H9 (cell line): ENCODE measurements around the gene DMAP1. TPM values are rescaled to one million over a fixed set of nuclear protein-coding genes. Genes with fewer than 3 reads are reported as not detected.

Experiments used
- DNase-seq: peaks from one replicate; pipeline ENCODE4 v3.0.0-alpha.2; 2017
- H2AFZ ChIP-seq: one replicate; pipeline ENCODE4 v1.6.1; 2013; ENCODE audit warnings: mild to moderate bottlenecking, low read length, control low read depth, moderate library complexity
- H2AK5ac ChIP-seq: 2 replicates; pipeline ENCODE4 v1.6.1; 2013; ENCODE audit warnings: low read length, control low read depth, mixed read lengths; ENCODE audit not compliant: insufficient read length
- H2BK120ac ChIP-seq: one replicate; pipeline ENCODE4 v1.6.1; 2013; ENCODE audit warnings: low read depth, mild to moderate bottlenecking, low read length, control low read depth, inconsistent platforms; ENCODE audit not compliant: poor library complexity, severe bottlenecking
- H2BK12ac ChIP-seq: 2 replicates; pipeline ENCODE4 v1.6.1; 2013; ENCODE audit warnings: low read length, control low read depth, mixed read lengths, low read depth; ENCODE audit not compliant: insufficient read length
- H2BK15ac ChIP-seq: 2 replicates; pipeline ENCODE4 v1.6.1; 2013; ENCODE audit warnings: low read depth, low read length, control low read depth
- H2BK20ac ChIP-seq: one replicate; pipeline ENCODE4 v1.6.1; 2013; ENCODE audit warnings: low read depth, mild to moderate bottlenecking, low read length, control low read depth, inconsistent platforms; ENCODE audit not compliant: poor library complexity, severe bottlenecking
- H2BK5ac ChIP-seq: 2 replicates; pipeline ENCODE4 v1.6.1; 2013; ENCODE audit warnings: low read length, control low read depth, mixed read lengths; ENCODE audit not compliant: insufficient read length
- H3K14ac ChIP-seq: 2 replicates; pipeline ENCODE4 v1.6.1; 2013; ENCODE audit warnings: low read length, control low read depth; ENCODE audit not compliant: insufficient read depth
- H3K18ac ChIP-seq: 2 replicates; pipeline ENCODE4 v1.6.1; 2013; ENCODE audit warnings: low read depth, mild to moderate bottlenecking, mixed read lengths, low read length, control low read depth; ENCODE audit not compliant: insufficient read length
- H3K23ac ChIP-seq: 2 replicates; pipeline ENCODE4 v1.6.1; 2013; ENCODE audit warnings: low read length, control low read depth, mixed read lengths, low read depth; ENCODE audit not compliant: insufficient read length
- H3K23me2 ChIP-seq: 2 replicates; pipeline ENCODE4 v1.6.1; 2013; ENCODE audit warnings: low read depth, mild to moderate bottlenecking, mixed read lengths, low read length, control low read depth; ENCODE audit not compliant: insufficient read length, poor library complexity, severe bottlenecking
- H3K27ac ChIP-seq: 2 replicates; pipeline ENCODE4 v1.5.1; 2013; ENCODE audit warnings: low read length, control low read depth, mixed read lengths, low read depth; ENCODE audit not compliant: insufficient read length
- H3K27me3 ChIP-seq: 2 replicates; pipeline ENCODE4 v1.6.1; 2013; ENCODE audit warnings: low read length, control low read depth, inconsistent platforms; ENCODE audit not compliant: insufficient read depth
- H3K4ac ChIP-seq: 2 replicates; pipeline ENCODE4 v1.6.1; 2013; ENCODE audit warnings: low read depth, mild to moderate bottlenecking, control low read depth, inconsistent platforms, low read length, moderate library complexity
- H3K4me1 ChIP-seq: 2 replicates; pipeline ENCODE4 v1.6.1; 2013; ENCODE audit warnings: low read length, control low read depth, inconsistent platforms; ENCODE audit not compliant: insufficient read depth
- H3K4me2 ChIP-seq: 2 replicates; pipeline ENCODE4 v1.6.1; 2013; ENCODE audit warnings: low read length, control low read depth, mixed read lengths; ENCODE audit not compliant: insufficient read length, insufficient read depth
- H3K56ac ChIP-seq: 2 replicates; pipeline ENCODE4 v1.6.1; 2013; ENCODE audit warnings: low read depth, mild to moderate bottlenecking, mixed read lengths, low read length, control low read depth; ENCODE audit not compliant: insufficient read length
- H3K79me1 ChIP-seq: 2 replicates; pipeline ENCODE4 v1.6.1; 2013; ENCODE audit warnings: low read depth, mild to moderate bottlenecking, moderate library complexity, low read length, control low read depth, inconsistent platforms; ENCODE audit not compliant: insufficient read depth, poor library complexity, severe bottlenecking
- H3K79me2 ChIP-seq: 2 replicates; pipeline ENCODE4 v1.6.1; 2013; ENCODE audit warnings: low read length, control low read depth, inconsistent platforms; ENCODE audit not compliant: insufficient read depth
- H3K9ac ChIP-seq: 2 replicates; pipeline ENCODE4 v1.6.1; 2013; ENCODE audit warnings: low read length, control low read depth, mixed read lengths; ENCODE audit not compliant: insufficient read length; ENCODE audit errors: extremely low read depth
- H3K9me3 ChIP-seq: one replicate; pipeline ENCODE4 v1.6.1; 2013; ENCODE audit warnings: low read depth, low read length, inconsistent platforms; ENCODE audit not compliant: control insufficient read depth
- H3T11ph ChIP-seq: one replicate; pipeline ENCODE4 v1.6.1; 2013; ENCODE audit warnings: mild to moderate bottlenecking, low read length, control low read depth, inconsistent platforms
- H4K20me1 ChIP-seq: one replicate; pipeline ENCODE4 v1.6.1; 2013; ENCODE audit not compliant: control insufficient read depth, insufficient read length, insufficient read depth
- H4K5ac ChIP-seq: 2 replicates; pipeline ENCODE4 v1.6.1; 2013; ENCODE audit warnings: low read depth, mild to moderate bottlenecking, mixed read lengths, low read length, control low read depth; ENCODE audit not compliant: insufficient read length
- H4K8ac ChIP-seq: replicated peaks from 2 replicates; pipeline ENCODE4 v1.6.1; 2013; ENCODE audit warnings: low read length, control low read depth, mixed read lengths, low read depth; ENCODE audit not compliant: insufficient read length
- H4K91ac ChIP-seq: 2 replicates; pipeline ENCODE4 v1.6.1; 2013; ENCODE audit warnings: low read depth, mild to moderate bottlenecking, moderate library complexity, mixed read lengths, low read length, control low read depth; ENCODE audit not compliant: insufficient read length
- H3K27ac Mint-ChIP-seq, 3 experiments: 2 replicates in 2 of 3; 3 replicates in 1 of 3; pipeline ENCODE4 v1.8.0; 2020 to 2021; ENCODE audit warnings: mixed read lengths in 3 of 3, mild to moderate bottlenecking in 1 of 3, moderate library complexity in 1 of 3
- H3K27me3 Mint-ChIP-seq: 2 replicates; pipeline ENCODE4 v1.8.0; 2021; ENCODE audit warnings: low read depth, mild to moderate bottlenecking, moderate library complexity, mixed read lengths
- H3K36me3 Mint-ChIP-seq, 3 experiments: 2 replicates in 2 of 3; 3 replicates in 1 of 3; pipeline ENCODE4 v1.8.0; 2020 to 2021; ENCODE audit warnings: low read depth in 3 of 3, mixed read lengths in 3 of 3; ENCODE audit not compliant: insufficient read depth in 1 of 3
- H3K4me1 Mint-ChIP-seq, 2 experiments: 2 replicates each; pipeline ENCODE4 v1.8.0; 2020; ENCODE audit warnings: mixed read lengths in 2 of 2
- H3K4me3 Mint-ChIP-seq, 2 experiments: 2 replicates in 1 of 2; 3 replicates in 1 of 2; pipeline ENCODE4 v1.8.0; 2020 to 2021; ENCODE audit warnings: mild to moderate bottlenecking in 2 of 2, mixed read lengths in 2 of 2, moderate library complexity in 1 of 2
- H3K9me3 Mint-ChIP-seq, 2 experiments: 2 replicates in 1 of 2; 3 replicates in 1 of 2; pipeline ENCODE4 v1.8.0; 2020; ENCODE audit warnings: mild to moderate bottlenecking in 2 of 2, mixed read lengths in 2 of 2, moderate library complexity in 1 of 2
- CTCF ChIP-seq: fragments of 200-600 bp; sonication (generic); conservative IDR thresholded peaks from 3 replicates; pipeline ENCODE4 v1.8.0; 2021; ENCODE audit warnings: antibody characterized with exemption, mild to moderate bottlenecking
- WGBS: extraction: QIAGEN DNeasy Blood & Tissue Kit; methylation state at CpG from one replicate; pipeline ENCODE4 v1.1.7; 2013; ENCODE audit warnings: missing lambda C conversion rate, low lambda C conversion rate, mixed read lengths; ENCODE audit not compliant: insufficient read length; ENCODE audit errors: extremely low coverage; 5-methylcytosine and 5-hydroxymethylcytosine counted together
- total RNA-seq: library from RNA; stranded (reverse); gene quantifications from 2 replicates; pipeline ENCODE4 v1.2.1, GENCODE V29; 2021

The DMAP1 gene
- total RNA-seq, 1 experiment from 2014 or later = 55.3 TPM

DNA sequence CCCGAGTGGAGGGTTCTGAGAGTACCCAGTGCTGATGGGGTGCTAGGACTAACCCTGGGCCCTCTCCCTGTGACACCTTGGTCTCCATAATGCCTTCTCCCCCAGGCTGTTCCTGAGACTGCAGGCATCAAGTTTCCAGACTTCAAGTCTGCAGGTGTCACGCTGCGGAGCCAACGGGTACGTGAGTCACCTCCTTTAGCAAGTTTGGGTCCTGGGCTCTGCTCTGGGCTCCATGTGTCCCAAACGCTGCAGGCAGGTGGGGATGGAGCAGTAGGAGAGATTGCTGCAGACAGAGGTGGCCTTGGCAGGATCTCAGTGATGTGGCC is 6.0 kb downstream of the DMAP1 start:
- no peaks in the 10 kb centered on the region; a peak in 1 of 5 replicates for H3K9me3 Mint-ChIP-seq
- no peaks in the 10 kb centered on the region for H3K79me1 ChIP-seq
- H3K56ac ChIP-seq = no peak overlapping the region
- no peaks in the 10 kb centered on the region for H3K79me2 ChIP-seq
- WGBS = no CpG with 5 or more reads among the region's 6 CpGs
- no peak overlapping the region for H3K14ac ChIP-seq
- no peak overlapping the region for H3K18ac ChIP-seq
- H3K27ac ChIP-seq = no peak overlapping the region
- H3K36me3 Mint-ChIP-seq = peaks cover 22 to 70% (median 65%) of the 10 kb centered on the region in 3 experiments
- TF ChIP-seq CTCF = no peak
- no peak overlapping the region for H2BK12ac ChIP-seq
- H3K27ac Mint-ChIP-seq = no peak overlapping the region
- H4K20me1 ChIP-seq = no peaks in the 10 kb centered on the region
- H3K4me3 Mint-ChIP-seq = no peak overlapping the region
- no peak overlapping the region for H2BK120ac ChIP-seq
- no peak for DNase-seq
- no peak overlapping the region for H3K4ac ChIP-seq
- no peak overlapping the region for H2AK5ac ChIP-seq
- H4K8ac ChIP-seq = no peak overlapping the region
- no peak overlapping the region for H2BK15ac ChIP-seq
- no peak overlapping the region for H3K23ac ChIP-seq
- no peaks in the 10 kb centered on the region for H3K23me2 ChIP-seq
- H3K4me1 Mint-ChIP-seq = 0 out of 4 replicates have a peak, but pooled peaks cover 0 to 3% of the 10 kb centered on the region in 2 experiments
- H2BK5ac ChIP-seq = no peak overlapping the region
- no peak overlapping the region for H3T11ph ChIP-seq
- H3K4me2 ChIP-seq = no peak overlapping the region
- H3K4me1 ChIP-seq = no peaks in the 10 kb centered on the region
- H4K5ac ChIP-seq = no peak overlapping the region
- H2BK20ac ChIP-seq = no peak overlapping the region
- no peaks in the 10 kb centered on the region for H3K9me3 ChIP-seq
- peaks cover 1% of the 10 kb centered on the region; the same call in 1 of the 2 replicates for H3K27me3 Mint-ChIP-seq
- H2AFZ ChIP-seq = no peak overlapping the region
- H3K9ac ChIP-seq = no peak overlapping the region
- no peak overlapping the region for H4K91ac ChIP-seq
- H3K27me3 ChIP-seq = no peaks in the 10 kb centered on the region
